ENCODE measurements around the gene RPL18. TPM values are rescaled to one million over a fixed set of nuclear protein-coding genes. Genes with fewer than 3 reads are reported as not detected.

The RPL18 gene
- total RNA-seq, 2 experiments from 2014 or later, result 2,026 to 2,191 TPM

GRCh38 chr19:48613024-48613851, 5.7 kb downstream of the RPL18 start:
- DNase-seq (no peak), ATAC-seq (no peak)
- CTCF ChIA-PET, result interaction anchor here (0.5 kb wide), 1 partner anchor 213 kb away, joined by 3 read pairs; no protein-coding TSS in a partner anchor
- intact Hi-C loops (cut with DNase I, micrococcal nuclease), result no loop called here
- peaks cover 32% of the 10 kb centered on the region for H3K36me3 Mint-ChIP-seq (ENCODE audit: low read depth)
- POLR2A ChIA-PET, result interaction anchor here (0.7 to 2.4 kb wide), 3 partner anchors 8 to 18 kb away, joined by 3 to 7 read pairs (median 4); no protein-coding TSS in a partner anchor
- H3K4me1 Mint-ChIP-seq, result peaks cover 24% of the 10 kb centered on the region
- no peak overlapping the region for H3K27ac Mint-ChIP-seq
- no peak overlapping the region for H3K4me3 Mint-ChIP-seq
- H3K27me3 Mint-ChIP-seq, result no peaks in the 10 kb centered on the region
- no peaks in the 10 kb centered on the region for H3K9me3 Mint-ChIP-seq (ENCODE audit: low read depth)

GRCh38 chr19:48611872-48612271, 7.1 kb downstream of the RPL18 start:
- intact Hi-C loops (cut with DNase I, micrococcal nuclease), result no loop called here
- H3K36me3 Mint-ChIP-seq (ENCODE audit: low read depth), result peaks cover 18% of the 10 kb centered on the region
- peaks cover 14% of the 10 kb centered on the region for H3K4me1 Mint-ChIP-seq
- no peak overlapping the region for H3K4me3 Mint-ChIP-seq
- no peaks in the 10 kb centered on the region for H3K27me3 Mint-ChIP-seq
- POLR2A ChIA-PET, result no interaction called here
- DNase-seq (no peak), ATAC-seq (no peak)
- no peaks in the 10 kb centered on the region for H3K9me3 Mint-ChIP-seq (ENCODE audit: low read depth)
- no peak overlapping the region for H3K27ac Mint-ChIP-seq
- CTCF ChIA-PET, result interaction anchor here (0.7 kb wide), 1 partner anchor 1727 kb away, joined by 3 read pairs; no protein-coding TSS in a partner anchor

- Mint-ChIP-seq H3K9me3 (ENCODE audit: low read depth) (no peaks in the 10 kb centered on the region), H3K4me3 (no peak overlapping the region), H3K27ac (no peak overlapping the region), H3K27me3 (no peaks in the 10 kb centered on the region), H3K36me3 (ENCODE audit: low read depth) (no peaks in the 10 kb centered on the region), H3K4me1 (peaks cover 3% of the 10 kb centered on the region)
- no peak for ATAC-seq
- no peak for DNase-seq
- ChIA-PET CTCF (interaction anchor here (0.7 to 3.2 kb wide), 7 partner anchors 15 to 123 kb away, joined by 3 to 35 read pairs (median 8); no protein-coding TSS in a partner anchor), POLR2A (interaction anchor here (1.2 to 2.5 kb wide), 2 partner anchors 9 to 116 kb away, joined by 3 to 8 read pairs; partner anchors contain the start of genes RPL18 and SPHK2)
- intact Hi-C loops (cut with DNase I, micrococcal nuclease), result no loop called here
Observed at GRCh38 chr19:48609571-48610108, 9.3 kb downstream of the RPL18 start.

- H3K27ac Mint-ChIP-seq, result no peak overlapping the region
- CTCF ChIA-PET, result interaction anchor here (0.6 to 3.2 kb wide), 9 partner anchors 10 to 235 kb away, joined by 3 to 35 read pairs (median 7); partner anchors contain the start of genes RPL18 and SPHK2
Observed at GRCh38 chr19:48608798-48609263, 10.1 kb downstream of the RPL18 start.

GRCh38 chr19:48607359-48607755, 11.6 kb downstream of the RPL18 start:
- intact Hi-C loops (cut with DNase I, micrococcal nuclease), result no loop called here
- ChIA-PET CTCF (interaction anchor here (0.8 to 3.2 kb wide), 3 partner anchors 23 to 117 kb away, joined by 3 to 35 read pairs (median 5); no protein-coding TSS in a partner anchor), POLR2A (interaction anchor here (2.5 kb wide), 1 partner anchor 12 kb away, joined by 8 read pairs; the partner anchor contains the start of genes RPL18 and SPHK2)
- no peak overlapping the region for H3K4me3 Mint-ChIP-seq
- no peak overlapping the region for H3K27ac Mint-ChIP-seq
- peaks cover 3% of the 10 kb centered on the region for H3K4me1 Mint-ChIP-seq
- no peaks in the 10 kb centered on the region for H3K27me3 Mint-ChIP-seq
- ATAC-seq (no peak), DNase-seq (no peak)
- peaks cover 3% of the 10 kb centered on the region for H3K36me3 Mint-ChIP-seq (ENCODE audit: low read depth)
- H3K9me3 Mint-ChIP-seq (ENCODE audit: low read depth), result no peaks in the 10 kb centered on the region

More at GRCh38 chr19:48608798-48609263, 10.1 kb downstream of the RPL18 start:
- no peaks in the 10 kb centered on the region for H3K9me3 Mint-ChIP-seq (ENCODE audit: low read depth)
- no peaks in the 10 kb centered on the region for H3K36me3 Mint-ChIP-seq (ENCODE audit: low read depth)
- DNase-seq, result peak; percentile 74
- peaks cover 3% of the 10 kb centered on the region for H3K4me1 Mint-ChIP-seq
- no peak overlapping the region for H3K4me3 Mint-ChIP-seq
- peak; percentile 86 for ATAC-seq
- intact Hi-C loops (cut with DNase I, micrococcal nuclease), result loop anchor here (1.0 kb wide), 2 partner anchors 103 to 119 kb away; no protein-coding TSS in a partner anchor
- POLR2A ChIA-PET, result interaction anchor here (0.6 to 2.5 kb wide), 6 partner anchors 8 to 350 kb away, joined by 3 to 8 read pairs (median 4); partner anchors contain the start of genes RPL18 and SPHK2
- H3K27me3 Mint-ChIP-seq, result no peaks in the 10 kb centered on the region

- DNase-seq, result no peak
- no peak for ATAC-seq
- Mint-ChIP-seq H3K9me3 (ENCODE audit: low read depth) (no peaks in the 10 kb centered on the region), H3K4me3 (no peak within 1 kb of the TSS), H3K36me3 (ENCODE audit: low read depth) (peaks cover 3% of the 10 kb centered on the region), H3K27ac (no peak within 1 kb of the TSS), H3K4me1 (peaks cover 3% of the 10 kb centered on the region), H3K27me3 (no peaks in the 10 kb centered on the region)
- ChIA-PET POLR2A (interaction anchor here (1.2 kb wide), 1 partner anchor 285 kb away, joined by 5 read pairs; a partner anchor contains a TSS), CTCF (interaction anchor here (0.8 to 3.2 kb wide), 3 partner anchors 22 to 116 kb away, joined by 3 to 35 read pairs (median 5); no protein-coding TSS in a partner anchor)
- intact Hi-C loops (cut with DNase I, micrococcal nuclease), result no loop called here
Observed at GRCh38 chr19:48606463-48607358, 12.3 kb downstream of the RPL18 start, which contains the start of gene SPACA4. SPACA4 (plus strand) TSS chr19:48606742; CDS start chr19:48606979, 237 bp downstream.

GRCh38 chr19:48603850-48604249, 15.1 kb downstream of the RPL18 start:
- H3K36me3 Mint-ChIP-seq (ENCODE audit: low read depth), result peaks cover 3% of the 10 kb centered on the region
- no peak overlapping the region for H3K27ac Mint-ChIP-seq
- intact Hi-C loops (cut with DNase I, micrococcal nuclease), result no loop called here
- peaks cover 2% of the 10 kb centered on the region for H3K4me1 Mint-ChIP-seq
- DNase-seq (no peak), ATAC-seq (no peak)
- H3K27me3 Mint-ChIP-seq, result no peaks in the 10 kb centered on the region
- ChIA-PET POLR2A (no interaction called here), CTCF (interaction anchor here (0.7 kb wide), 1 partner anchor 93 kb away, joined by 3 read pairs; no protein-coding TSS in a partner anchor)
- H3K9me3 Mint-ChIP-seq (ENCODE audit: low read depth), result no peaks in the 10 kb centered on the region
- no peak overlapping the region for H3K4me3 Mint-ChIP-seq

GRCh38 chr19:48603449-48603848, 15.5 kb downstream of the RPL18 start:
- no peak for ATAC-seq
- no peaks in the 10 kb centered on the region for H3K9me3 Mint-ChIP-seq (ENCODE audit: low read depth)
- H3K27ac Mint-ChIP-seq, result no peak overlapping the region
- DNase-seq, result no peak
- POLR2A ChIA-PET, result no interaction called here
- no peak overlapping the region for H3K4me3 Mint-ChIP-seq
- CTCF ChIA-PET, result interaction anchor here (0.7 kb wide), 1 partner anchor 93 kb away, joined by 3 read pairs; no protein-coding TSS in a partner anchor
- no peaks in the 10 kb centered on the region for H3K27me3 Mint-ChIP-seq
- intact Hi-C loops (cut with DNase I, micrococcal nuclease), result no loop called here
- peaks cover 3% of the 10 kb centered on the region for H3K36me3 Mint-ChIP-seq (ENCODE audit: low read depth)
- no peaks in the 10 kb centered on the region for H3K4me1 Mint-ChIP-seq

- intact Hi-C loops (cut with DNase I, micrococcal nuclease), result no loop called here
Observed at GRCh38 chr19:48603001-48603400, 16.0 kb downstream of the RPL18 start.

GRCh38 chr19:48600679-48601417, 18.1 kb downstream of the RPL18 start:
- intact Hi-C loops (cut with DNase I, micrococcal nuclease), result no loop called here
- Mint-ChIP-seq H3K36me3 (ENCODE audit: low read depth) (peaks cover 3% of the 10 kb centered on the region), H3K4me1 (peaks cover 6% of the 10 kb centered on the region), H3K27me3 (no peaks in the 10 kb centered on the region), H3K27ac (no peak overlapping the region), H3K9me3 (ENCODE audit: low read depth) (no peaks in the 10 kb centered on the region), H3K4me3 (no peak overlapping the region)
- POLR2A ChIA-PET, result interaction anchor here (1.2 kb wide), 1 partner anchor 16 kb away, joined by 6 read pairs; no protein-coding TSS in a partner anchor
- CTCF ChIA-PET, result interaction anchor here (0.7 kb wide), 1 partner anchor 236 kb away, joined by 3 read pairs; no protein-coding TSS in a partner anchor
- ATAC-seq (no peak), DNase-seq (no peak)

More at GRCh38 chr19:48603001-48603400, 16.0 kb downstream of the RPL18 start:
- ATAC-seq (no peak), DNase-seq (no peak)
- Mint-ChIP-seq H3K36me3 (ENCODE audit: low read depth) (peaks cover 3% of the 10 kb centered on the region), H3K27ac (no peak overlapping the region), H3K9me3 (ENCODE audit: low read depth) (no peaks in the 10 kb centered on the region), H3K4me3 (no peak overlapping the region), H3K4me1 (no peaks in the 10 kb centered on the region), H3K27me3 (no peaks in the 10 kb centered on the region)
- CTCF ChIA-PET, result no interaction called here
- POLR2A ChIA-PET, result no interaction called here
